Inferior parietal cortex (tissue), 1 donor: ENCODE data around the gene TMEM53.

Source experiments
- DNase-seq: peaks from one replicate; pipeline ENCODE4 v3.0.0-alpha.2; 2016; ENCODE audit errors: extremely low spot score

Gene TMEM53

DNA sequence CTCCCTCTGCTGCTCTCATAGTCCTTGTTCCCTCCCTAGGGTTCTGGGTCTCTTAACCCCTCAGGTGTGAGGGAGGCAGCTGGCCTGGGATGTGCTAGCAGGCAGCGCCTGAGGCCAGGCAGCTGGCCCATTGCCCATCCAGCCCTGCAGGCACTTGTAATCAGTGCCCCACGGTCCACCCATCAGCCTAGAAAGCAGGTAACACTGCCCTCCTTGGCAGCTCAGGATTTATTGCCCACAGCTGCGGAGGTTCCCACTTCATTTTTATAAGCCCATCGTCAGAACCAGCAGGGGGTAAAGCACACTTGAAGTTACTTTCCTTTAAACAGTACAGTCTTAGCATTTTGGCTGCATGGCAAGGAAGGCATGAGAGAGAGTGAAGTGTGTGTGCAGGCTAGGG is 70.6 kb downstream of the TMEM53 start:
- no peak for DNase-seq
